ENCODE results near the gene MICAL2. TPM values are rescaled to one million over a fixed set of nuclear protein-coding genes. Genes with fewer than 3 reads are reported as not detected.
A peak's percentile ranks its signal among the peaks of the same experiment; 100 is the strongest.

Gene MICAL2
- total RNA-seq, 1 donor from 2014 or later: 0.27 TPM

- peaks cover 1% of the 10 kb centered on the region for H3K9me3 Mint-ChIP-seq
- no peak for TF ChIP-seq CTCF (IDR thresholded peaks at IDR 0.05)
- H3K27ac Mint-ChIP-seq: no peak overlapping the region
- intact Hi-C loops (cut with micrococcal nuclease): no loop called here
- ChIA-PET POLR2A (no interaction called here), CTCF (no interaction called here)
- DNase-seq (no peak), ATAC-seq (ENCODE audit: low read depth) (no peak)
- no peaks in the 10 kb centered on the region for H3K36me3 Mint-ChIP-seq (ENCODE audit: low read depth)
- peaks cover 7% of the 10 kb centered on the region for H3K4me1 Mint-ChIP-seq
- H3K27me3 Mint-ChIP-seq: peaks cover 12% of the 10 kb centered on the region
- H3K4me3 Mint-ChIP-seq: no peak overlapping the region
Observed at GRCh38 chr11:12089473-12089872, 20.9 kb upstream of the MICAL2 start.

GRCh38 chr11:12090061-12090591, 20.3 kb upstream of the MICAL2 start:
- no peak for TF ChIP-seq CTCF (IDR thresholded peaks at IDR 0.05)
- DNase-seq: no peak
- no peaks in the 10 kb centered on the region for H3K36me3 Mint-ChIP-seq (ENCODE audit: low read depth)
- intact Hi-C loops (cut with micrococcal nuclease): no loop called here
- POLR2A ChIA-PET: no interaction called here
- H3K27me3 Mint-ChIP-seq: peaks cover 14% of the 10 kb centered on the region
- H3K27ac Mint-ChIP-seq: peak overlapping the region; percentile 6
- CTCF ChIA-PET: no interaction called here
- no peaks in the 10 kb centered on the region for H3K9me3 Mint-ChIP-seq
- ATAC-seq (ENCODE audit: low read depth): peak; percentile 7
- H3K4me3 Mint-ChIP-seq: no peak overlapping the region
- H3K4me1 Mint-ChIP-seq: peaks cover 7% of the 10 kb centered on the region

- no peaks in the 10 kb centered on the region for H3K36me3 Mint-ChIP-seq (ENCODE audit: low read depth)
- no peak for TF ChIP-seq CTCF (IDR thresholded peaks at IDR 0.05)
- DNase-seq (no peak), ATAC-seq (ENCODE audit: low read depth) (no peak)
- POLR2A ChIA-PET: no interaction called here
- H3K4me3 Mint-ChIP-seq: no peak overlapping the region
- intact Hi-C loops (cut with micrococcal nuclease): no loop called here
- H3K27ac Mint-ChIP-seq: no peak overlapping the region
- H3K4me1 Mint-ChIP-seq: peaks cover 7% of the 10 kb centered on the region
- CTCF ChIA-PET: no interaction called here
- no peaks in the 10 kb centered on the region for H3K9me3 Mint-ChIP-seq
- H3K27me3 Mint-ChIP-seq: peaks cover 21% of the 10 kb centered on the region
Observed at GRCh38 chr11:12090761-12091258, 19.6 kb upstream of the MICAL2 start.

- Mint-ChIP-seq H3K4me3 (no peak overlapping the region), H3K27ac (no peak overlapping the region), H3K9me3 (no peaks in the 10 kb centered on the region), H3K36me3 (ENCODE audit: low read depth) (no peaks in the 10 kb centered on the region), H3K4me1 (peaks cover 7% of the 10 kb centered on the region), H3K27me3 (peaks cover 19% of the 10 kb centered on the region)
- ATAC-seq (ENCODE audit: low read depth) (no peak), DNase-seq (no peak)
- TF ChIP-seq CTCF (IDR thresholded peaks at IDR 0.05): no peak
- ChIA-PET CTCF (no interaction called here), POLR2A (no interaction called here)
- intact Hi-C loops (cut with micrococcal nuclease): no loop called here
Observed at GRCh38 chr11:12091956-12092558, 18.3 kb upstream of the MICAL2 start.

- POLR2A ChIA-PET: no interaction called here
- Mint-ChIP-seq H3K4me1 (peaks cover 7% of the 10 kb centered on the region), H3K9me3 (no peaks in the 10 kb centered on the region), H3K4me3 (no peak overlapping the region), H3K27me3 (peaks cover 19% of the 10 kb centered on the region), H3K27ac (no peak overlapping the region), H3K36me3 (ENCODE audit: low read depth) (no peaks in the 10 kb centered on the region)
- TF ChIP-seq CTCF (IDR thresholded peaks at IDR 0.05): no peak
- intact Hi-C loops (cut with micrococcal nuclease): no loop called here
- ATAC-seq (ENCODE audit: low read depth) (no peak), DNase-seq (no peak)
- CTCF ChIA-PET: no interaction called here
Observed at GRCh38 chr11:12092714-12093113, 17.7 kb upstream of the MICAL2 start.

Data from activated B cell treated with CpG ODN at 0.5 μM for 24 hours (primary cell).